DND-41 (cell line): Measurements from ENCODE around the gene DHODH.

Experiments used
- ATAC-seq: fragments of 200-7000 bp; cut with Tn5 transposase; 3 replicates; pipeline ENCODE4 v1.9.1; 2021; ENCODE audit warnings: low read depth; ENCODE audit not compliant: insufficient read depth
- DNase-seq: peaks from one replicate; pipeline ENCODE4 v3.0.0-alpha.2; 2020
- H2AFZ ChIP-seq: 2 replicates; pipeline ENCODE4 v1.6.0; 2012; ENCODE audit warnings: low read depth, low read length
- H3K27ac ChIP-seq: 2 replicates; pipeline ENCODE4 v1.5.1; 2012; ENCODE audit warnings: low read length, inconsistent platforms
- H3K27me3 ChIP-seq: fragments of 200-600 bp; sonication (generic); 2 replicates; pipeline ENCODE4 v1.6.0; 2012; ENCODE audit warnings: low read length, mild to moderate bottlenecking, inconsistent platforms; ENCODE audit not compliant: insufficient read depth, poor library complexity
- H3K36me3 ChIP-seq: 2 replicates; pipeline ENCODE4 v1.5.1; 2012; ENCODE audit warnings: low read length, inconsistent platforms; ENCODE audit not compliant: insufficient read depth
- H3K4me1 ChIP-seq: 2 replicates; pipeline ENCODE4 v1.5.1; 2012; ENCODE audit warnings: mild to moderate bottlenecking, low read length; ENCODE audit not compliant: insufficient read depth
- H3K4me2 ChIP-seq: 2 replicates; pipeline ENCODE4 v1.6.0; 2012; ENCODE audit warnings: mild to moderate bottlenecking, moderate library complexity, low read length, inconsistent platforms; ENCODE audit not compliant: insufficient read depth
- H3K4me3 ChIP-seq, 2 experiments: fragments of 200-600 bp in 1 of 2; shearing (Covaris generic) in 1 of 2; 2 replicates each; pipeline ENCODE4 v1.5.1; 2012 to 2016; ENCODE audit warnings: inconsistent platforms in 2 of 2, low read length in 2 of 2, mild to moderate bottlenecking in 2 of 2, low read depth in 1 of 2, moderate library complexity in 1 of 2
- H3K79me2 ChIP-seq: 2 replicates; pipeline ENCODE4 v1.6.0; 2012; ENCODE audit warnings: low read length, inconsistent platforms; ENCODE audit not compliant: insufficient read depth
- H3K9ac ChIP-seq: 2 replicates; pipeline ENCODE4 v1.6.0; 2012; ENCODE audit warnings: low read depth, mild to moderate bottlenecking, inconsistent platforms, low read length, moderate library complexity
- H3K9me3 ChIP-seq: 2 replicates; pipeline ENCODE4 v1.5.1; 2012; ENCODE audit warnings: low read length, moderate library complexity, mild to moderate bottlenecking, inconsistent platforms; ENCODE audit not compliant: insufficient read depth, severe bottlenecking
- H4K20me1 ChIP-seq: 2 replicates; pipeline ENCODE4 v1.6.0; 2012; ENCODE audit warnings: low read length; ENCODE audit not compliant: insufficient read depth
- EZH2 ChIP-seq: IDR thresholded peaks from 3 replicates; pipeline ENCODE4 v1.6.1; 2012; ENCODE audit warnings: borderline replicate concordance, low read depth, mild to moderate bottlenecking, moderate library complexity, low read length, inconsistent platforms; ENCODE audit not compliant: severe bottlenecking
- TF ChIP-seq, protein P1 (sequence below): IDR thresholded peaks from 2 replicates; pipeline ENCODE4 v1.5.1; 2012; ENCODE audit warnings: borderline replicate concordance, low read length, moderate library complexity, mild to moderate bottlenecking; ENCODE audit not compliant: poor library complexity, severe bottlenecking; ENCODE audit errors: extremely low read depth

DHODH gene

DNA sequence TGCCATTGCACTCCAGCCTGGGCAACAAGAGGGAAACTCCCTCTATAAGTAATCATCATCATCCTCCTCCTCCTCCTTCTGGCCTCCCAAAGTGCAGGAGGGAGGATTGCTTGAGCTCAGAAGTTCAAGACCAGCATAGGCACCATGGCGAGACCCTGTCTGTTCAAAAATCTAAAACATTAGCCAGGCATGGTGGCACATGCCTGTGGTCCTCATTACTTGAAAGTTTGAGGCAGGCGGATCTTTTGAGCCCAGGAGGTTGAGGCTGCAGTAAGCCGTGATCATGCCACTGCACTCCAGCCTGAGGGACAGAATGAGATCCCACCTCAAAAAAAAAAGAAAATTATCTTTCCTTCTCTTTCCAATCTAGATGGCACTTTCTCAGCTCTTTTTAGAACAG is 36.2 kb upstream of the DHODH start:
- Histone ChIP-seq H4K20me1 (no peaks in the 10 kb centered on the region), H3K9ac (no peak overlapping the region), H3K79me2 (no peaks in the 10 kb centered on the region), H3K27me3 (no peaks in the 10 kb centered on the region), H3K27ac (no peak overlapping the region), H3K4me1 (no peaks in the 10 kb centered on the region), H3K36me3 (no peaks in the 10 kb centered on the region), H2AFZ (no peak overlapping the region), H3K9me3 (no peaks in the 10 kb centered on the region), H3K4me3 (no peak overlapping the region), H3K4me2 (no peak overlapping the region)
- DNase-seq: no peak
- no peak for ATAC-seq
- TF ChIP-seq EZH2: no peak
- TF ChIP-seq, protein P1, sequence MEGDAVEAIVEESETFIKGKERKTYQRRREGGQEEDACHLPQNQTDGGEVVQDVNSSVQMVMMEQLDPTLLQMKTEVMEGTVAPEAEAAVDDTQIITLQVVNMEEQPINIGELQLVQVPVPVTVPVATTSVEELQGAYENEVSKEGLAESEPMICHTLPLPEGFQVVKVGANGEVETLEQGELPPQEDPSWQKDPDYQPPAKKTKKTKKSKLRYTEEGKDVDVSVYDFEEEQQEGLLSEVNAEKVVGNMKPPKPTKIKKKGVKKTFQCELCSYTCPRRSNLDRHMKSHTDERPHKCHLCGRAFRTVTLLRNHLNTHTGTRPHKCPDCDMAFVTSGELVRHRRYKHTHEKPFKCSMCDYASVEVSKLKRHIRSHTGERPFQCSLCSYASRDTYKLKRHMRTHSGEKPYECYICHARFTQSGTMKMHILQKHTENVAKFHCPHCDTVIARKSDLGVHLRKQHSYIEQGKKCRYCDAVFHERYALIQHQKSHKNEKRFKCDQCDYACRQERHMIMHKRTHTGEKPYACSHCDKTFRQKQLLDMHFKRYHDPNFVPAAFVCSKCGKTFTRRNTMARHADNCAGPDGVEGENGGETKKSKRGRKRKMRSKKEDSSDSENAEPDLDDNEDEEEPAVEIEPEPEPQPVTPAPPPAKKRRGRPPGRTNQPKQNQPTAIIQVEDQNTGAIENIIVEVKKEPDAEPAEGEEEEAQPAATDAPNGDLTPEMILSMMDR: no peak

DNA sequence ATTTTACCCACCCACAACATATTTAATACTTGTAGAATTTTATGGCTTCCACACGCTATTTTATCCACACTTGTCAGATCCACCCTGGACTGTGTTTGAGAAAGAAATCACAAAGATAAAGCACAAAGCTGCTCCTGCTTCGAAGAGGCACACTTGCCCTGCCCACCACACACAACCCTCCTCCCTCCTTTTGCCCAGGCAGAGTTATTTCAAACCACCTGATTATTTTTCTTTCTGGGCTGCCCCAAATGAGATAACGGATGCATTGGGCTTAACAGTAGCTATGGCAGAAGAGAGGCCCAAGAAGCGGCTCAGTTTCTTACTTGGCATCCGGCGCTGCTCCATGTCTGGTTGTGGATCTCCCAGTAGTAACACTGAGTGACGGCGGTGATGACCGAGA is 35.5 kb upstream of the DHODH start:
- Histone ChIP-seq H2AFZ (no peak overlapping the region), H4K20me1 (no peaks in the 10 kb centered on the region), H3K9me3 (no peaks in the 10 kb centered on the region), H3K4me1 (no peaks in the 10 kb centered on the region), H3K4me3 (no peak overlapping the region), H3K27ac (no peak overlapping the region), H3K4me2 (no peak overlapping the region), H3K27me3 (no peaks in the 10 kb centered on the region), H3K36me3 (no peaks in the 10 kb centered on the region), H3K79me2 (no peaks in the 10 kb centered on the region), H3K9ac (no peak overlapping the region)
- TF ChIP-seq EZH2: no peak
- TF ChIP-seq, protein P1: no peak
- no peak for DNase-seq
- no peak for ATAC-seq

DNA sequence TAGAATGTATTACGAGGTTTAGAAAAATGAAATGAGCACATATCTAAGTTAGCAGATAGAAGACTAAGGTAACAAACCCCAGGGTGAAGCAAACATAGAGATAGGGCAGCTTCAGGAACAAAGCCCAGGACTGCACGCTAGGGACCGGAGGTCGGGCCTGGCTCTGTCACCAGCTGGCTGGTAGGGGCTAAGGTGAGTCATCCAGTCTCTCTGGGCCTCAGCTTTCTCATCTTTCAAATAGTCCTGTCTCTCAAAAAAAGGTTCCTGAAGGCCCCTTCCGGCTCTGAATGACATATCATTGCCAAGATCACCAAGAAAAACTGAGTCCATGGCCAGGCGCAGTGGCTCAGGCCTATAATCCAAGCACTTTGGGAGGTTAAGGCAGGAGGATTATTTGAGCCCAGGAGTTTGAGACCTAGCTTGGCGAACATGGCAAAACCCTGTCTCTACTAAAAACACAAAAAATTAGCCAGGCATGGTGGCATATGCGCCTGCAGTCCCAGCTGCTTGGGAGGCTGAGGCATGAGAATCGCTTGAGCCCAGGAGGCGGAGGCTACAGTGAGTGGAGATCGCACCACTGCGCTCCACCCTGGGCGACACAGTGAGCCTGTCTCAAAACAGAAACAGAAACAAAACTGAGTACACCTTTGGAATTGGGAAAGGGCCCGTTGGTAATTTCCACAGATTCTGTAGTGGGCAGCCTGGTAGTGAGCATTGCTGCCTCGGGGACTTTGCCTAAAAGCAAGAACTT is 34.3 kb upstream of the DHODH start:
- H2AFZ ChIP-seq: no peak overlapping the region
- no peak overlapping the region for H3K4me2 ChIP-seq
- no peak for DNase-seq
- no peak for ATAC-seq
- TF ChIP-seq EZH2: no peak
- TF ChIP-seq, protein P1: no peak
- no peak overlapping the region for H3K27ac ChIP-seq
- no peaks in the 10 kb centered on the region for H3K27me3 ChIP-seq
- no peaks in the 10 kb centered on the region for H3K36me3 ChIP-seq
- H3K9me3 ChIP-seq: no peaks in the 10 kb centered on the region
- no peaks in the 10 kb centered on the region for H4K20me1 ChIP-seq
- no peak overlapping the region for H3K4me3 ChIP-seq
- H3K9ac ChIP-seq: no peak overlapping the region
- no peaks in the 10 kb centered on the region for H3K79me2 ChIP-seq
- no peaks in the 10 kb centered on the region for H3K4me1 ChIP-seq
